IPS-NIHi7 (cell line): ENCODE results near the gene SNTB2.
A peak's percentile ranks its signal among the peaks of the same experiment; 100 is the strongest.
"Not testable (repeated sequence)": the region's sequence is repeated elsewhere in the genome, so short reads cannot be mapped to it uniquely, and the experiment has no call there.

Experiments
- DNase-seq: peaks from one replicate; pipeline ENCODE4 v3.0.0; 2012; ENCODE audit warnings: mixed read lengths; ENCODE audit errors: extremely low spot score

SNTB2 gene

DNA sequence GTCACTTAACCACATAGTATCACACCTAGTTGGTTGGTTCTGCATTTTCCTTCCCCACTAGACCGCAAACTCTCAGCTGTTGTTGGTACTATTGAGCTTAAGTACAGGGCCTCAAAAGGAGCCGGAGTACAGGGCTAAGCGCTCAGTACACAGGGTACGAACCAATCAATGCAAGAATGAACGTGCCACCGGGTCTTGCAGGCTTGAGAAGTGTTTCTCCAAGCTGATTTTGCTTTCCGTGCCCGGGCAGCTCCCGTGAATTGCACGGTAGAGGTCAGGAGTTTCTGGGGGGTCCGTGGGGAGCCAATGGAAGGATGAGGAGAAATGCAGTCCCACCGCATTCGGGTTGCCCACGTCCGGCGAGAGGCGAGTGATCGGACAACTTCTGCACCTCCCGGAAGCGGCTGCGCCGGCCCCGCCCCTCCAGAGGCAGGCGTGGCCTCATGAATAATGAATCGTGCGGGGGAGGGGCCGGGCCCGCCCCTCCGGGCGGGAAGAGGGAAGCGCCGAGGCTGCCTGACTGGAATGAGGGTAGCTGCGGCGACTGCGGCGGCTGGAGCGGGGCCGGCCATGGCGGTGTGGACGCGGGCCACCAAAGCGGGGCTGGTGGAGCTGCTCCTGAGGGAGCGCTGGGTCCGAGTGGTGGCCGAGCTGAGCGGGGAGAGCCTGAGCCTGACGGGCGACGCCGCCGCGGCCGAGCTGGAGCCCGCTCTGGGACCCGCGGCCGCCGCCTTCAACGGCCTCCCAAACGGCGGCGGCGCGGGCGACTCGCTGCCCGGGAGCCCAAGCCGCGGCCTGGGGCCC lies at the start of gene SNTB2:
TSS of gene SNTB2 (plus strand) at position 523 of the 804 bp plus-strand sequence. CDS start at position 526, 3 bp downstream.
- peak; percentile 99 for DNase-seq

GRCh38 chr16:69138608-69139007 lies 48.4 kb upstream of the SNTB2 start:
- DNase-seq = no peak

DNA sequence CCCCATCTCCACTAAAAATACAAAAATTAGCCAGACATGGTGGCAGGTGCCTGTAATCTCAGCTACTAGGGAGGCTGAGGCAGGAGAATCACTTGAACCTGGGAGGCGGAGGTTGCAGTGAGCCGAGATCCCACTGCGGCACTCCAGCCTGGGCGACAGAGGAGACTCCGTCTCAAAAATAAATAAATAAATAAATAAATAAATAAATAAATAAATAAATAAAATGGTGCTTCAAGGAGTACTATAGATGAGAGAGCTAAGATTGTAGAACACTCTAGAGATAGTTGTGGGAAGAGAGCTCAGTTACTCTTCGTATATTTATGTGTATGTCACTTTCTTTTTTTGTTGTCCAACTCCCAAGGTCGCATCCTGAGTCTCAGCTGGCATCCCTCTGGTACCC lies 47.5 kb upstream of the SNTB2 start:
- not testable (repeated sequence) for DNase-seq

DNA sequence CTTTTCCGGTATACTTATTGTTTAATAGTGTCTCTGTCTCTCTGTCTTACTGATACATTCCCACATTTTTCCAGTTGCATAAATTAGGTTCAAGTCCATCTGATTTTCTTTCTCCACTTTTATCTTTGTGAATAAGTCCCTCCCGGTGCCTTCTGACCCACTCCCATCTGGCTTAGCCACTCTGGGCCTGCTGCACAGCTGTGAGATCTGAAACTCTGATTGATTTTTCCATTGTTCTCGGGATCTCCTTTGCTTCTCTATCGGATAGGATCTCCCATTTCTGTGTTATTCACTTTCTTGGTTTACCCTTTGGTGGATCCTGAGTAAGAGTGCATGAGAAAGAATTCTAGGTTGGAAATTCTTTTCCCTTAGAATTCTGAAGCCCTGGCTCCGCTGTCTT lies 46.0 kb upstream of the SNTB2 start:
- DNase-seq = no peak

DNA sequence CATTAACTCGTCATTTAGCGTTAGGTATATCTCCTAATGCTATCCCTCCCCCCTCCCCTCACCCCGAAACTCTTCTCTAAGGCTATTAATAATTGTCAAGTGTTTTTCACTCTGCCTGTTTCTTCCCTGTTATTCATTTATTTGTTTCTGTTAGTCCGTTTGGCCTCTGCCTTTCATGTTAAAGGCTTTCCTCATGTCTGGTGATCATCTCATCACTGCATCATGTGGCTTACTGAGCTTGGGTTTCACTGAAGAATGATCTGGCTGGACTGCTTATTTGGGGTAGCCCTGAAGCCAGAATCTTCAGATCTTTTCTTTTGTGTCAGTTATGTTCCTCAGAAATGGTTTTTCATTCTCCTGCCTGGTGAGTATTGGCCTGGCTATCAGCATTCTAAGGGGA lies 45.0 kb upstream of the SNTB2 start:
- DNase-seq = no peak

DNA sequence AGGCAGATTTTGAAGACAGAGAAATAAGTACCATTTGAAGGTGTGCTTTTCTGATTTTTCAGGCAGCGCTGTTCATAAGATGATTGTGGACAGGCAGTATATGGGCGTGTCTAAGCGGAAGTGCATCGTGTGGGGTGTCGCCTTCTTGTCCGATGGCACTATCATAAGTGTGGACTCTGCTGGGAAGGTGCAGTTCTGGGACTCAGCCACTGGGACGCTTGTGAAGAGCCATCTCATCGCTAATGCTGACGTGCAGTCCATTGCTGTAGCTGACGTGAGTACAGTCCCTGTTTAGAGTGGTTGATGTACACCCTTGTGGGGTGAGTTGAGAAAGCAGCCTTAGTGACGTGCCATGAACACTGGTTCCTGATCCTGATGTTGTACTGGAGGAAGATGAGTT lies 43.8 kb upstream of the SNTB2 start:
- no peak for DNase-seq

- DNase-seq = no peak
Observed at GRCh38 chr16:69145658-69146057, 41.3 kb upstream of the SNTB2 start.

DNA sequence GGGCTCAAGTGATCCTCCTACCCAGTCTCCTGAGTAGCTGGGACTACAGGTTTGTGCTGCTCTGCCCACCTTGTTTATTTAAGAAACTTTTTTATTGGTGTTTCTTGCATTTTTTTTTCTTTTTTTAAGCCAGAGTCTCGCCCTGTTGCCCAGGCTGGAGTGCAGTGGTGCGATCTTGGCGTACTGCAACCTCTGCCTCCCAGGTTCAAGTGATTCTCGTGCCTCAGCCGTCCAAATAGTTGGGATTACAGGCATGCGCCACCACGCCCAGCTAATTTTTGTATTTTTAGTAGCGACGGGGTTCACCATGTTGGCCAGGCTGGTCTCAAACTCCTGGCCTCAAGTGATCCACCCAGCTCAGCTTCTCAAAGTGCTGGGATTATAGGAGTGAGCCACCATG lies 37.3 kb upstream of the SNTB2 start:
- not testable (repeated sequence) for DNase-seq

DNA sequence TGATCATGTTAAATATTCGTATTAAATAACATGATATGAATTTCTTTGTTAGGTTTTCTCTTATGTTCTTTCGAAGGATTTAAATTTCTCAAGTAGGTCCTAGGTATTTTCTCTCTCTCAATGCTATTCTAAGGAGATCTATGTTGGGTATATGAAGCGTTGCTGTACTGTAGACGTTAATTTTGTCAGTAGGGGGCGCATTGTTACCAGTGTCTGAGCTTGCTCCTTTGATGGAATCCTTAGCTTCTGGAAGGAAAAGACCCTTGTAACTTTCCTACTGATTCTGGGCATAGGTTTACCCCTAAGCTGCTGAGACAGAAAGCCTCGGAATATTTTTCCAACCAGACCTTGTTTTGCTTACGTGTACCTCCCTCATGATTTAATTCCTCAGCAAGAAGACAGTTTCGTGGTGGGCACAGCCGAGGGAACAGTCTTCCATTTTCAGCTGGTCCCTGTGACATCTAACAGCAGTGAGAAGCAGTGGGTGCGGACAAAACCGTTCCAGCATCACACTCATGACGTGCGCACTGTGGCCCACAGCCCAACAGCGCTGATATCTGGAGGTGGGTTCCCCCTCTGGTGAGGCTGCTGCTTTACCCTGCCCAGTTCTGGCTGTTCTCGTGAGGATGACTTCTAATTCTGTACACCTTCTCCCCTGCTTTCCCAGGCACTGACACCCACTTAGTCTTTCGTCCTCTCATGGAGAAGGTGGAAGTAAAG lies 36.7 kb upstream of the SNTB2 start:
- peak; percentile 76 for DNase-seq

DNA sequence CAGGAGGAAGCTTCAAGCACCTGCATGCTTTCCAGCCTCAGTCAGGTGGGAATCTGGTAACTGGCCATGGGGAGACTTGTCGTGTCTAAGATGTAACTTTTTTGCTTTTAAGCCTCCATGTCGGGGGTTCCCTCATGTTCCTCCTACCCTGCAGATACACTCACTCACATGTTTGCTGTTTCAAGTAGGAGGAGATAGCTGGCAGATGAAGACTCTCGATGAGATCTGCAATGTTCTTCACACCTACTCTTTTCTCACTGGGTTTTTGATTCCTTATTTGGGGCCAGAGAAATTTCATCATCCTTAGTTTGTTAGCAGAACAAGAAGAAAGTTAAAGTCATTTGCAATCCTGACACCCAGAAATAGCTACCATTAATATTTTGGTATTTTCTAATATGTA lies 29.8 kb upstream of the SNTB2 start:
- DNase-seq = no peak

DNA sequence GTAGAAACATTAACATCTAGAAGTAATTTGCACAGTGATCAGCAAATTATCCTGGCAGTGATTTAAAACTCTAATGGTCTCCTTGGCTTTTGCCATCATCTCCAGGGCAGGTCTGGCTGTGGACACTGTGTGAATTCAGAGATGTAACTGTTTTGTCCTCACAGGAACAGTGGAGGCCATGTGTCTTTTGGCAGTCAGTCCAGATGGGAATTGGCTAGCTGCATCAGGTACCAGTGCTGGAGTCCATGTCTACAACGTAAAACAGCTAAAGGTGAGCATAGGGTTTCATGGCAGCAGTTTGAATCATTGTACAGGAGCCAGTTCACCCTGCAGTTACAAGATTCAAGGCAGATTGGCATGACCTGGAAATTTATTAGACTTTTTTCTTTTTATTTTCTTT lies 26.8 kb upstream of the SNTB2 start:
- DNase-seq = no peak

- no peak for DNase-seq
Observed at GRCh38 chr16:69165584-69165983, 21.4 kb upstream of the SNTB2 start.

- DNase-seq = no peak
Observed at GRCh38 chr16:69166221-69166833, 20.6 kb upstream of the SNTB2 start.

- DNase-seq = no peak
Observed at GRCh38 chr16:69166946-69167930, 19.7 kb upstream of the SNTB2 start.

- no peak for DNase-seq
Observed at GRCh38 chr16:69169051-69169450, 17.9 kb upstream of the SNTB2 start.

DNA sequence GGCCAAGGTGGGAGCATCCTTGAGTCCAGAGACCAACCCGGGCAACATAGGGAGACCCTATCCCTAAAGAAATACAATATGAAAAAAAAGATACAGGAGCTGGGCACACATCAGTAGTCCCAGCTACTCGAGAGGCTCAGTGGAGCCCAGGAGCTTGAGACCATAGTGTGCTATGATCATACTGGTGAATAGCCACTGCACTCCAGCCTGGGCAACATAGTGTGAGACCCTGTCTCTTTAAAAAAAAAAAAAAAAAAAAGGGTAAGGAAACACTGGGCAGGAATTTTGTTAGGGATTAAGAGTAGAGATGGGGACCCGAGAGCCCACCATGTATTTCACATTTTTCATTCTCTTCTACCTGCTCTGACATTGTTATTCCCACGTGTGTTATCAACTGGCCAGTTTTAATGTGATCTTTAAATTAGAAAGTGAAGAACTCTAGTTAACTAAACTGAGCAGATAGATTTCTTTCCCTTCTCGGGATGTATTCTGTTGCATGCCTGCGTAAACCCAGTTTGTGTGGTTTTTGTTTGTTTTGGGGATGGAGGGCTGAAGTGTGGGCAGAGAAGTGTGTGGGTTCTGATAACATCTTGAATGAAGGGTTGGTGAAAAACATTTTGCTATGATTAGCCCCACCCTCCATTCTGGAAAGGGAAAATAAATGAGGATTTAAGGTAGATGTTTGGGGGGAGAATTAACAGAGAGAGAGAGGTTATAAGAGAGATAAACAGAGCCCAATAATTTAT lies 17.2 kb upstream of the SNTB2 start:
- DNase-seq = no peak

- no peak for DNase-seq
Observed at GRCh38 chr16:69171325-69172084, 15.5 kb upstream of the SNTB2 start.

DNA sequence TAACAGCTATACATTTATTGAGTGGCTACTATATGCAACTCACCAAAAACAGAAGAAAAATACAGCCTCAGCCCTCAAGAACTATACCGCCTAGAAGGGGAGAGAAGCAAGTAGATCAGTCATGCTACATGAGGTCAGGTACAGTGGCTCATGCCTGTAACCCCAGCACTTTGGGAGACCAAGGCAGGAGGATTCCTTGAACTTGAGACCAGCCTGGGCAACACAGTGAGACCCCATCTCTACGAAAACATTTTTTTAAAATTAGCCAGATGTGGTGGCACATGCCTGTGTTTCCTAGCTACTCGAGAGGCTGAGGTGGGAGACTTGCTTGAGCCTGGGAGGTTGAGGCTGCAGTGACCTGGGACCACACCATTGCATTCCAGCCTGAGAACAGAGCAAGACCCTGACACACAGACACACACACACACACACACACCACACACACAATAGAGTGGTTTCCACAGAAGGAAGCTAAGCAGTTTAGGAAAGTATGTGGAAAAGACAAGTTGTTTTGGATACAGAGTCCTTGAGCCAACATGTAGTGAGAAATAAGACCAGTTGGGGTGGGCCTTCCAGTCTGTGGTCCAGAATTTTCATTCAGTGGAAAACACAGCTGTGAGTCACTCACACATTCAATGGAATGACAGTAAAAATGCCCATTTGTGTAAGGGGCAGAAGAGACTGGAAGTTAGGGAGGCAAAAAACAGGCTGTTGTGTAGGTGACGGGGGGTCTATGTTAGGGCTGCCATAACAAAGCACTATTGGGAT lies 10.7 kb upstream of the SNTB2 start:
- DNase-seq = no peak

- no peak for DNase-seq
Observed at GRCh38 chr16:69179328-69180010, 7.5 kb upstream of the SNTB2 start.
